Measurements from ENCODE around the gene IL22RA2.

Gene IL22RA2

DNA sequence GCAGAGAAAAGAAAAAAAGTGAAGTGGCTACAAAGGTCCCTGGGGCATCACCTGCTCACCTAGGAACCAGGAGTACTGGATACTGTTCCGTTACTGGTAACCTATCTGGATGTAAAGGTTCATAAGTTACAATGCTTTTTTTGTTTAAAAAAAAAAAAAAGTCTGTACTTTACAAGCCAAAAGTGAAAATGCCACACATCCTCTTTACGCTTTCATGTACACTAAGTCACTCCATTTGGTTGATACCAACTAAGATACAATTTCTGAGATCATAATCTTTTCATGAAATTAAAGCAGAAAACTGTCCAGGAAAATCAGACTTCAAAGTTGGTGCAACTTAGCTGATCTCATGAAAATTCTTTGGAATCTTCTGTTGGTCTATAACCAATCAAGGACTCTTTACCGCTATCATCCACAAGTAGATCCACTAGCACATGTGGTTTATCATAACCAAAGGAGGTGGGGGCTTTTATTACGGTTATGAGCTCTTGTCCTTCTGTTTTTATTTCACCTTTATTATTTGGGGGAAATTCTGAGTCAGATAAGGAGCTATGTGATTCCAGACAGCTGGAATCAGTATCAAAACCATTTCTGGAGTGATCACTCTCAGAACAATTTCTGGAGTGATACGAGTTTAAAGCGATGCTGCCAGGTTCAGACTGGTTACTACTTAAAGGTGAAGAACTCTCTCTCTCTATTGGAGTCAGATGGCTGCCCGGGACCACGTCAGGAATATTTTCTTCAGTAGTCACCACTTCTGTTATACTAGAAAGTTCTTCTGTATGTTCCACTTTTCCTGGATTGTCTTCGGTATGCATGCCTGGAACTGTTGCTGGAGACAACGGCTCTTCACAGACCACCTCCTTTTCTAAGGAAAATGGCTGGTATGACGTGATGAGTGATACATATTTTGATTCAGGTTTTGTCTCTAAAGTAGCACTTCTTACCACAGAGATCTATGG, 24.5 kb upstream of the IL22RA2 start:
- no peak for DNase-seq

DNA sequence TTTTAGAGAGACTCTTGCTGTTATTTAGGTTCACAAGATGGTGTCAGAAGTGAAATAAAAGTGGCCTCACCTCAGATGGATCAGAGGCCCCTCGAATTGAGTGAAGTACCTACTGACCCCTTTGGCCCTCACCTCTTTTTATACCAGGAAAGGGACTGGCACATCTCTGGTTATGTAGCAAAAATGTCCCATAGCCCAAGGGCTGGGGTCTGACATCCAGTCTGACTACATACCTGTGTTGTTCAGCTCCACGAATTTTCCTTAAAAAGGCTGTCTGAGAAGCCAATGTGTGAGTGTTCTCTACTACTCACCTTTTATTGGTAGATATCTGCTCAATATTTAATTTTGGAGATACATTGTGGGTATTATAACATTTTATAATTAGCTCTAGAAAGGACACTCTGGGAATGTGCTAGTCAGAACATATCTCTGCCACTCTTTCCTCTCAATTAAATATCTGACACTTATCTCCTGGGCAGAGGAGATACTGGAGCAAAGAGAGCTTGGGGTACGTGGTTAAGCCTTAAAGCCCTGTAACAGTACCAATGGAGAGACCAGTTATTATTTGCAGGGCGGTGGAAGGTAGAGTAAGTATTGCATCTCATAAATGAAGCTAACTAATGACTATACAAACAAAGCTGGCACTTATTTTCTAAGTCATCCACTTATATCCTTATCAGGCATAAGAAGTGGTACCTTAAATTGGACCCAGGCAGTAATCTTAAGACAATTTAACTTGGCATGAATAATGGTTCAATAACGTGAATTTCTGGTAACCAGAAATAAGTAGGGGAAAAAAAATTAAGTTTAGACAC, 20.0 kb upstream of the IL22RA2 start:
- DNase-seq = no peak

DNA sequence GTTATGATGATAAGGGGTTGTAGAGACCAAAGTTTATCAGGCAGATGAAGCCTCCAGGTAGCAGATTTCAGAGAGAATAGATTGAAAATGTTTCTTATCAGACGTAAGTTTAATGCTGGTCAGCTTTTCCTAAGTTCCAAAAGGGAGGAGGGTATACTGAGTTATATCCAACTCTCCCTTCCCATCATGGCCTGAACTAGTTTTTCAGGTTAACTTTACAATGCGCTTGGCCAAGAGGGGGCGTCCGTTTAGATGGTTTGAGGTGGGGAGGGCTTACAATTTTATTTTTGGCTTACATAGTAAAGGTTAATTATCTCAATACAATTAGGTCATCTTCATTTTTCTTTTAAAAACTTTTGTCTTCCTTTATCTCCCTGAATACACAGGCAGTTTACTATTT, 19.4 kb upstream of the IL22RA2 start:
- DNase-seq = no peak

DNA sequence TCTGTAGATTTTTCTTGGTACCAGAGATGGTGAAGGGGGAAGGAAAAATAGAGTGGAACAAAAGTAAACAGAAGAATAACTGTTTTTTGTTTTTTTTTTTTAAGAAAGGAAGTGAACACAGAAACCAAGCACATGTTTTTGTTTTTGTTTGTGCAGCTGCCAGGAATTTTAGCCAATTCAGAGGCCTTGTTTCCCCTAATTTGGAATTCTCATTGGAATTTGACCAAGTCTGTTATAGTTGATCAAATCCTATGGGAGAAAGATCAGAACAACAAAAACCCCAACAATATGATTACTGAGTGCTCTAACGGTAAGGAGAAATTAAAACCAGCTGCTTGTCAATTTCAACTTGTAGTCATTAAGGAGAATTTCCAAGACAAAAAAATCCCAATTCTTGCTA, 18.2 kb upstream of the IL22RA2 start:
- DNase-seq = no peak

- DNase-seq = no peak
Observed at GRCh38 chr6:137191236-137191635, 17.8 kb upstream of the IL22RA2 start.

GRCh38 chr6:137190583-137191094, 17.2 kb upstream of the IL22RA2 start:
- DNase-seq = no peak

- DNase-seq = no peak
Observed at GRCh38 chr6:137188855-137189254, 15.4 kb upstream of the IL22RA2 start.

DNA sequence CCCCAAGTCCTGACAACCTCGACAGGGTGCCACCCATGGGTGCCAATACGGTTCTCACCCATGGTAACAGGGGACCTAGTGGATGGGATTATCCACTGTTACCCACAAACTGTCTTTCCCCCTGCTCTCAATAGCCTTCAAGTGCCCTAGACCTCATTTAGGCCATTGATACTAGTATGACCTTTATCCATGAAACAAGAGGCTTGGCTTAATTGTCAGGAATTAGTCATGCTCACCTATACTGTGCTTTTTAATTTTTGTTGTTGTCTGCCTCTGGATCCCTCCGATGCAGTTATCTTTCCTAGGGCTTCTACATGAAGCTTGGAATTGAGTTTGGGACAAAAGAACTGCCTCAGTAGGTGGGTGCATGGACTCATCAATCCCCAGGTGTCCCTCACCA, 11.8 kb upstream of the IL22RA2 start:
- no peak for DNase-seq

DNA sequence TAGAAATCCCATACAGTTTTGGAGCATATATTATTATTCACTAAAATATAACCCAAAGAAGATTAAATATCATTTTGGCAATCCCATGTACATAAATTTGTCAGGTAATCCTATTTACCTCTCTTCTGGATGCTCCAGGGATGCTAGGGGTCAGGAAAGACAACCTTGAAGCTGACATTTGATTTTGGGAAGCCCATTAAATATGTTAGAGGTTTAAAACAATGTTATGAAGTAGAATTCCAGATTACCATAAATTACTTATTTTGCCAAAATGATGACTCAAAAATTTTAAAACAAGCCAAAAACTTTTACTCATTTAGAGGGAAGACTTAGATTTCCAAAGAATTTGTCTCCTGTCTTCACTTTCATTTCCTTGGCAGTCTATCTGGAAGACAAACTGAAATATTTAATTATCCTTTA, 9.2 kb upstream of the IL22RA2 start:
- DNase-seq = no peak

- no peak for DNase-seq
Observed at GRCh38 chr6:137181891-137182653, 8.6 kb upstream of the IL22RA2 start.

DNA sequence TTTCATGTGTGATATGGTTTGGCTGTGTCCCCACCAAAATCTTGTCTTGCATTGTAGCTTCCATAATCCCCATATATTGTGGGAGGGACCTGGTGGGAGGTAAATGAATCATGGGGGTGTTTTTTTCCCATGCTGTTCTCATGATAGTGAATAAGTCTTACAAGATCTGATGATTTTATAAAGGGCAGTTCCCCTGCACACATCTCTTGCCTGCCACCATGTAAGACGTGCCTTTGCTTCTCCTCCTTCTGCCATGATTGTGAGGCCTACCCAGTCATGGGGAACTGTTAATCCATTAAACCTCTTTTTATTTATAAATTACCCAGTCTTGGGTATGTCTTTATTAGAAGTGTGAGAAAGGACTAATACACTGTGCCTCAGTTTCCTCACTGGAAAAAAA, 4.2 kb upstream of the IL22RA2 start:
- no peak for DNase-seq

DNA sequence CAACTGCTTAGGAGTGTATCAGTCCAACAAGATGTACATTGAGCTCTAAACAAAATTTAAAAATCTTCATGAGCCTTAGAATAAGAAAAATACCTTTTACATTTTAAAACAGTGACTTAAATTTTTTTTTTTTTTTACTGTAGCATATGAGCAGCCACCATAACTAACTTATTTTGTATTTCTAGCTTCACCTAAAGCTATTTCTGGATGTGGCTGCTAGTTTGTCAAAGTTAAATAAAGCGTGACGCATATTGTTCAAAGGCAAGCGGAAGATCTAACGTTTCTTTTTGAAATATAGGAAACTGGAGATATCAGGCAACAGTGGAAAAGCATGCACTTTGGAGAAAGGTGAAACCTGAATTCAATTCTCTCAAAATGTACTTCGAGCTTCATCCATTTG, 3.3 kb upstream of the IL22RA2 start:
- DNase-seq = no peak

- no peak for DNase-seq
Observed at GRCh38 chr6:137175868-137176245, 2.4 kb upstream of the IL22RA2 start.

GRCh38 chr6:137175157-137175867, 1.9 kb upstream of the IL22RA2 start:
- no peak for DNase-seq

GRCh38 chr6:137172734-137173431, 561 bp downstream of the IL22RA2 start:
- no peak for DNase-seq

GRCh38 chr6:137171824-137172733, 1.4 kb downstream of the IL22RA2 start:
- no peak for DNase-seq

GRCh38 chr6:137171053-137171374, 2.4 kb downstream of the IL22RA2 start:
- no peak for DNase-seq

DNA sequence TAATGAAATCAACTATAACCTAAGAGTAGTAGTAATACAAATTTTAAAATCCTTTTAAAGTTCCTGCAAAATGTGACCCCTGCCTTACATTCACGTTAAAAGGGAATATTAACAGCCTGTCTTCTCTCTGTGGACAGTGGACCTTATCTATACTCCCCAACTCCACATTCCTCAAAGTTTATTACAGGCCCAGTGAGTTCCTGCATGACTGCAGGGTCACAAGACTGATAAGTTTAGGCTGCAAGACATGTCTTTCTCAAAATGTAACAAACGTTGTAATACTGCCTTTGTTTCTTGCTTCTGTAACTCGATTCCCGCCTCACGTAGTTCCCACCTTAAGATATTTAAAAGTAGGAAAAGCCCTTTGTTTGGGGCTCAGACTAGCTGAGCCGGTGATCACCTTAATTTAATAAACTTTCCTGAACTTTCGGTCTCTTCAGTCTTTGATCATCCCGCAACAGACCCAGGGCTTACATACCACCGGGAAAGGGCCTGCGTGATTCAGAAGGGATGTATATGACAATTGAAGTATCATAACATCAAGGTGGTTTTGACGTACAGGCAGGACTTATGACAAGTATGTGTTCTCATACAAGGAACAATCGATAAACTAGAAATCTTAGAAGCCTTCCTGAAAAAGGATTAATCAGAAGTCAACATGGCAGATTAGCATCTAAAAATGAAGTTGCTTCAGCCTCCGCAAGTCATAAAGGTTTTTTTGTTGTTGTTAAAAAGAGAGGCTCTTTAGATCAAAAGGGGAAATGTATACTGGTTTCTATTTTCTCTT, 3.0 kb downstream of the IL22RA2 start:
- DNase-seq = no peak

- no peak for DNase-seq
Observed at GRCh38 chr6:137167702-137168377, 5.6 kb downstream of the IL22RA2 start.
